AML-193 (cell line): ENCODE data around the gene NME5.
"Not testable (repeated sequence)": the region's sequence is repeated elsewhere in the genome, so short reads cannot be mapped to it uniquely, and the experiment has no call there.

Experiments used
- DNase-seq, 2 experiments: peaks; one replicate each; lab custom pipeline; 2025; lab: John Stamatoyannopoulos, UW

NME5 gene

DNA sequence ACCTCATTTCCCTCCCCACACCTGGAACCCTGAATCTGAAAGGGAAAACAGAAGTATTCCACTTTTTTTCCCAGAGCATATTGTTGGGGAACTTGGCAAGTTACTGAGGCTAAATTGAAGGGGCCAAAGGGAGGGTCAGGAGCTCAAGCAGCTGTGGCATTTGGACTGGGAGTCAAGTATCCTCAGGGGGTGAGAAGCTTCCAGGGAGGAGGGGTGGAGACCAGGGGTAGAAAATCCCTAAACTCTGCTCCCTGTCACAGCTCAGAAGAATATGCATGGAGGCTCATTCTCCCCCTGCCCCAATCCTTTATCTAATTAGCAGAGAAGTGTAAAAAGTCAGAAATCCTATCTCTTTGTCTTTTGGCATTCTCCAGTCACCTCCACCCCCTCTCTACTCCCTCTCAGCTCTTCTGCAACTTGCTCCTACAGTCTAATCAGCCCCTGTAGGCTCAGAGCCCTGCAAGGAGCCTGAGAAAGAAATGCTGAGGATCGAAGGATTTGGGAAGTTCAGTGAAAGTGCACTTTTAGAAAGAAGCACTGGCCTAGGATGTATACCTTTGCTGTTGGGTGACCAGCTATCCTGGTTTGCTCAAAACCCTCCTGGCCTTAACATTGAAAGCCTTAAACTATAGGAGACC lies 61.1 kb downstream of the NME5 start:
- no peak for DNase-seq

DNA sequence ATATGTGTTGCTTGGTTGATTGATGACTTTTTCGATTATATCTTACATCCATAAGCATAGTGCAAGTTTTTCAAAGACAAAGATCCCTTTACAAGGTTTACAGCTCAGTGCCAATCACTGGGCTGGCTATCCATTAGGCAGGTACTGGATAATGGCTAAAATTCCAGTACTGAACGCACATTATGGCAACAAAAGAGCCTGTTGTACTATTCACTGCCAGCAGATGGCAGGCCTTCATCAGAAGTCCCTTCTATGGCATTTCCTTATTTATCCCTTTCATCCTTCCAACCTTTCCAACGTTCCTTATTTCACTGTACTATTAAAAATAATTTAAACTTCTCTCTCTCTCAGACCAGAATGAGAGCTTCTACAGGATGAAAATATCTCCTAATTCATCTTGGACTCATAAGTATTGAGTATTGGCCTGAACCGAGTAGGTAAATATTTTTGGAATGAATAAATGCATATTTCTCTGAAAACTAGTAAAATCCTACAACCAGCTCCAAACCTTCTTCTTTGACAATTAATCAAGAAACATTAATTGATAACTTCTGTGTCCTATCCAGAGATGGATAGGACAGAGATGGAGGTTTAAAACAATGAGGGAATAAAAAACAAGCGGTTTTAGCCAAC lies 62.0 kb downstream of the NME5 start:
- peak; percentile 22 to 47 for DNase-seq

DNA sequence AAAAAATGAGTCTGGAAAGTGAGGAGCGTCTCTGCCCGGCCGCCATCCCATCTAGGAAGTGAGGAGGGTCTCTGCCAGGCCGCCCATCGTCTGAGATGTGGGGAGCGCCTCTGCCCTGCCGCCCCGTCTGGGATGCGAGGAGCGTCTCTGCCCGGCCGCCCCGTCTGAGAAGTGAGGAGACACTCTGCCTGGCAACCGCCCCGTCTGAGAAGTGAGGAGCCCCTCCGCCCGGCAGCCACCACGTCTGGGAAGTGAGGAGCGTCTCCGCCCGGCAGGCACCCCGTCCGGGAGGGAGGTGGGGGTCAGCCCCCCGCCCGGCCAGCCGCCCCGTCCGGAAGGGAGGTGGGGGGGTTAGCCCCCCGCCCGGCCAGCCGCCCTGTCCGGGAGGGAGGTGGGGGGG lies 69.2 kb downstream of the NME5 start:
- DNase-seq: not testable (repeated sequence)

DNA sequence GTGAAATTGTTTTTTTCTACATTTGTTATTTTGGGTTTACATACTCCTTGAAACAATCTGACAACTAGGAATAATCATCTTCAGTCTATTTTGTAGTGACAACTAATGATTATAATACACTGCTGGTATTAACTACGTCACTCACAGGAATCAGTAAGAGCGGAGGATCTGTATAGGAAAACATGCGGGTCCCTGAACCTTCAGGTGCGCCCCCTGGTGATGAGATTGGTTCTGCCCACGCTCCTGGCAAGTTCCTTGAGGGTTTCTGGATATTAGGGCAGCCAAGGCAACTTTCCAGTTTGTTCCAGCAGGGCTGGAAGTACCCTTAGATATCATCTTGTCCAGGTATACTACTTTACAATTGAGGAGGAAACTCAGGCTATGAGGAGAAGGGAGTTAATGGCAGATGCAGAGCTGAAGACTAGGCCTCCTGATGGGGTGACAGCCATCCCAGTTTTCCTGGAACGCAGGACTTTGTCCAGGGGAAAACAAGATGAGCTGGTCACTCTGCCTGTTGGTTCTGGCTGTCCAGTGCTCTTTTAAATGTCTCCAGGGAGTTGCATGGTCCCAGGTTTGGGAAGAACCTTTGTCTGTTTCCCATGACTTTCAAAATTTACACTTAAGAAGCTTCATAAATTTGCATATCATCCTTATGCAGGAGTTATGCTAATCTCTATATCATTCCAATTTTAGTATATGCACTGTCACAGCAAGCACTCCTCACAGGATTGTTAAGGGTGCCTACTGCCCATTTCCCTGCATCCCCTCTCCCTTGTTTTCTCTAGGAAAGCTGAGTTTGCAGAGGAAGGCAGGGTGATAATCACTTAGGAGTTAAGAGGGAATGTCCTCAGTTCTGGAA lies 70.3 kb downstream of the NME5 start:
- DNase-seq: peak; percentile 60 to 73

DNA sequence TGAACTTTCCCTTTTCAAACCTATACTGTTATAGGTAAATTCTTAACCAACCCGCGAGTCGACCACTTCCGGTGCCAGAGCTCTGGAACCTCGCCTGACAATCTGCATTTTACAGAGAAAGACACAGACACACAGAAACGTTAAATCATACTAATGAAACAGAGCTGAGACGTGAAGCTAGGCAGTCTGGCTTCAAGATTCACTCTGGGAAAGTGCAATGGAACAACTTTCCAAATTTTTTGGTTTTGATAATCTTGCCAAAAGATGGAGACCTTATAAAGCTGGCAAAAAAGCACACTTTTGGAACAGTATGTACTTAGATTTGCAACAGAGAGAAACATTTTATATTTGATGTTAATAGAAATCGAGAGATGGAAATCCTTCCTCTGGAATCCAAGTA lies 71.3 kb downstream of the NME5 start:
- no peak for DNase-seq
